Activated CD8-positive, alpha-beta memory T cell treated with anti-CD3 and anti-CD28 coated beads, Interleukin-2, amount 50 U/mL, for 24 hours (primary cell): ENCODE results near the gene CPN1.
A peak's percentile ranks its signal among the peaks of the same experiment; 100 is the strongest.
"Not testable (repeated sequence)": the region's sequence is repeated elsewhere in the genome, so short reads cannot be mapped to it uniquely, and the experiment has no call there.

Experiments used
- DNase-seq: peaks from one replicate; pipeline ENCODE4 v3.0.0-alpha.2; 2020; ENCODE audit errors: extremely low read depth

CPN1 gene

GRCh38 chr10:100022403-100022802 lies 59.3 kb downstream of the CPN1 start:
- DNase-seq, result no peak

DNA sequence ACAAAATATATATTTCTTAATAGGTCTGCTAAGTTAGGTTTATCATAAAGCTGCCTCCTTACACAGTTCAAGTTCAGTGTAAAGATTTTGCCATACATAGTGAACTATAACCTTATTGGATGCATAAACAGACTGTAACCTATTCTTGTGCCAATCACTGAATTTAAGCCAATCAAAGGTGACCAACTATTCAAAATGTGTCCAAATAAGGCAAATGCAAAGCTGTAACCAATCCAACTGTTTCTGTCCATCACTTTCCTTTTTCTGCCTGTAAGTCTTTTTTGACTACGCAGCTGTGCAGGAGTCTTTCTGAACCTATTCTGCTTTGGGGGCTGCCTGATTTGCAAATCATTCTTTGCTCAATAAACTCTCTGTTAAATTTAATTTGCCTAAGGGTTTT lies 60.3 kb downstream of the CPN1 start:
- DNase-seq, result no peak

- DNase-seq, result no peak
Observed at GRCh38 chr10:100020886-100021253, 60.8 kb downstream of the CPN1 start.

GRCh38 chr10:100020142-100020885 lies 61.4 kb downstream of the CPN1 start:
- no peak for DNase-seq

- no peak for DNase-seq
Observed at GRCh38 chr10:100019787-100020141, 61.9 kb downstream of the CPN1 start.

- DNase-seq, result no peak
Observed at GRCh38 chr10:100014071-100014762, 67.5 kb downstream of the CPN1 start.

DNA sequence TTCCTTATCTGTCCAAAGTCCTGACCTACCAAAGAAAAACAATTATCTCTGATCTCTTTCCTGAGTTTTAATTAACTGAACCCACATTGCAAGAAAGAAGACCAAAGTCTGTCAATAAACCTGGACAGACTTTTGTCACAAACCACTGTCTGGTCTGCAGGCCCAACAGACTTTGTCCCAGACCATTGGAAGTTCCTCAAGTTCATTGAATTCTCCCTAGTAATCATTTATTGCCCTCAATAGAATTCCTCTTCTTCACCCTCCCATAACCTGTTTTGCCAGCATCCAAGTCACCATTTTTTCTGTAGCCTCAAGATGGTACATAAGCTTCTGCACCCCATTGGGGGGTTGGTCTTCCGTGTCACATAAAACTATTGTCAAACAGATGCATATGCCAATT lies 68.0 kb downstream of the CPN1 start:
- no peak for DNase-seq

DNA sequence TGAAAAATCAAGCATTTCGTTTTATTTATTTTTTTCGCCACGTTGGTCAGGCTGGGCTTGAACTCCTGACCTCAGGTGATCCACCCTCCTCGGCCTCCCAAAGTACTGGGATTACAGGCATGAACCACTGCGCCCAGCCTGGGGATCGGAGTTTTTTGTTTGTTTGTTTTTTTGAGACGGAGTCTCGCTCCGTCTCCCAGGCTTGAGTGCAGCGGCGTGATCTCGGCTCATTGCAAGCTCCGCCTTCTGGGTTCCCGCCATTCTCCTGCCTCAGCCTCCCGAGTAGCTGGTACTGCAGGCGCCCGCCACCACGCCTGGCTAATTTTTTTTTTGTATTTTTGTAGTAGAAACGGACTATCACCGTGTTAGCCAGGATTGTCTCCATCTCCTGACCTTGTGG lies 69.8 kb downstream of the CPN1 start:
- not testable (repeated sequence) for DNase-seq

DNA sequence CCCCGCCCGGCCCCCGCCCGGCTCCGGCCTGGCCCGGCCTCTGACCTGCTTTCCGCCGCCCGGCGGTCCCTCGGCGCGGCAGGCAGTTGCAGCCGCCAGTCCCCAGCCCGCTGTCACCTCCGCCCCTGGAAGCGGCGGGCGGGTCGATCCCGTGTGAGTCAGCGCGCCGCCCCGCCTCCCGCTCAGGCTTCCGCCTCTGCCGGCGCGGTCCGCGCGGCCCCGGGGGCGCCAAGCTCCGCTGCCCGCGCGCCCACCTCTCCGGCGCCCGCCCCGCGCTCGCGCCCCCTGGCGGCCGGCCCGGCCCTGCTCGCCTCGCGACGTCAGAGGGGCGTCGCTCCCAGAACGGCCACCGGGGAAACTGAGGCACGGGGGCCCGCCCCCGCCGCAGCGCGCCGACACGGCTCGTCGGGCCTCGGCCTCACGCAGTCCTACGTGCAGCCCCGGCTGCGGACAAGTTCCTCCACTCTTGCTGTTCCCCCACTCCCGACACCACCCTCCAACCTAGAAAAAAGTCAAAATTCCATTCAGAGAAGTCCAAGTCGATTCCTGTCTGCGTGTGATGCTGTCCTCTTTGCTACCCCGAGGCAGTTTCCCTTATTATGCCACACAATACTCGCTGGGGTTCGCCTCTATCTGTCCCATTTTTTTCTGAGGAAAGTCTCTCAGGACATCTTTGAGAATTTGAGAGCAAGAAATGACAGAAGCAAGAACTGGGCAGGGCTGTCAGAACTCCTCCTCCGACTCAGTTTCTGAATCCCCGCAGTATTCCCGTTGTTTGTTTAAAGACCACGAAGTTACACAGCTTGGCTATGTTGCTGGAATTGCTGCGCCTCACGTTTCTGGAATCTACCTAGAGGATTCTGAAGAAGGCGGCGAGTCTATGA lies 71.6 kb downstream of the CPN1 start, which contains the start of gene DNMBP:
Gene DNMBP (minus strand): TSS at position 155 of the 884 bp plus-strand sequence. CDS start 37,823 bp downstream, outside the sequence.
- DNase-seq, result peak; percentile 32

DNA sequence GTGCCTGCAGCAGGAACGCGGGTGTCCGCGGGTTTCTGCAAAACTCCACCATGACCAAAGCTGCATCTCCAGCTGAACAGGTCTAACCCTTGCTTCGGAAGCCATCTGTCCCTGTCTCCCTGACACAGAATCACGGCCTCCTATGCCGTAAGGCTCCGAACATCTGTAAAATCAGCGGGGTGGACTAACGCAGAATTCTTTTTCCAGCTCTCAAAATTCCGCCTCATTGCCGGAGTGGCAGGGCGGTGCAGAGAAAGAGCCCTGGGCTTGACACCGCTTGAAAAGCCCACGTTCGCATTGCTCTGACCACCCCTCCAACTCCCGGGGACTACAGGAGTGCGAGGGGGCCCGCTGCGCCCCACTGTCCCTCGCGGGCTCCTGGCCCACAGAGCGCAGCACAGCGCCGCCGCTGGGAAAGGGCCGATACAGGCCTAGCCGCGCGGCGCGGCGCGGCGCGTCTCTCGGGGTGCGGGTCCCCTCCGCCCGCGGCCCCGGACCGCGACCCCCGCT lies 72.3 kb downstream of the CPN1 start:
- DNase-seq, result no peak

DNA sequence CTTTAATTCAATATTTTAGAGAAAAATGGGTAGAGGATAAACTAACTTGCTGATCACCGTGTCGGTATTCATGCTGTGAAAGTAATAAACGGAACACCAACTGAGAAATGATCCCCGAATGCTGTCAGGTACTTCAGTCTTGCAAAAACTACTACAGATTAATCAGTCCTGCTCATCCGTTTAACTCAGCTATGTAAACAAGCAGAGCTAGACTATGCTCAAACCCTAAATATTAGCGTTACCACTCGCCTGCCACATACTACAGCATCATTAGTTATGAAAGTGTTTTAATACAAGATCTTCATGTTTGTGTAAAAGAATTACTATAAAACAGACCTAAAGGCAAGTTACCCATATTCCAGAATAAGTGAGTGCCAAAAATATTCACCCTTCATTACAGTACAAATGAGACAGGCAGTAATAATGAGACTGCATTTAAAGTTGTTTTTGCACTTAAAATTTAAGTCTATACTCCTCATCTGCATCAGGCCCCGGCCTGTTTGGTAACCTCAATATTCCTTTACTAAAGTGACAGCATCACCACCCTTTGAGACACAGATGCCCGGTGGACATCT lies 72.9 kb downstream of the CPN1 start:
- no peak for DNase-seq

- no peak for DNase-seq
Observed at GRCh38 chr10:100008142-100008522, 73.5 kb downstream of the CPN1 start.

DNA sequence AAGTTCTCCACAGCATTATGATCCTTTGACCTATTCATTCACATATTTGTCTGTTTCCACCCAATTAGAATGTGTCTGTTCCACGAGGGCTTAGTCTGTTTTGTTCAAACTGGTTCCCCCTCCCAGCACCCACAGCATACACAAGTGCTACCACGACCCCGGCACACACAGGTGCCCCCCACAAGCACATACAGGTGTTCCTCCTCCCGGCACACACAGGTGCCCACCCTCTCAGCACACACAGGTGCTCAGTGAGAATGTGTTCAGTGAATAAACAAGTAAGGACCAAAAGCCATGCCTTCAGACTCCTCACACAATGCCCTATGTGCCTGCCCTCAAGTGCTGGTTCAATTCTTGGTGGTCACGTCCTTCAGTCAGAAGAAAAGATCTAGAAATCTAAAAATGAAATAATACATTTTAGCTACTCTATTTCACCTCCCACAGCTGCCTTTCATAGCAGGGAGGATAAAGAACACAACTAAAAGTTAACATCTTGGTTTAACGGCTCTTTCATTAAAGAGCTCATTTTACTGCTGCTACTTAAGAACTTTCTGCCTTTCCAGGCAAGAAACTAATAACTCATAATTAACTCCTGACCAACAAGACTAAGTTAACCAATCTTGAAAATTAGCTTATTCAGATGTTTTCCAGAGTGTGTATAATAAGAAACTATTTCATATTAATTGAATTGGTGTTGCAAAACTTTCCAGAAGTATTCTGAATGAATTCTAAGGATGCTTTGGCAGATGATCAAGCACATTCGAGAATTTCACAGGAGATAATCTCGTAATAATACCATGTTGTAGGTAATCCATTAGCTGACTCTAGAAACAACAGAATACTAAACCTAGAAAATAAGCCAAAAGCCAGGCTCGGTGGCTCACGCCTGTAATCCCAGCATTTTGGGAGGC lies 74.2 kb downstream of the CPN1 start:
- DNase-seq, result no peak

DNA sequence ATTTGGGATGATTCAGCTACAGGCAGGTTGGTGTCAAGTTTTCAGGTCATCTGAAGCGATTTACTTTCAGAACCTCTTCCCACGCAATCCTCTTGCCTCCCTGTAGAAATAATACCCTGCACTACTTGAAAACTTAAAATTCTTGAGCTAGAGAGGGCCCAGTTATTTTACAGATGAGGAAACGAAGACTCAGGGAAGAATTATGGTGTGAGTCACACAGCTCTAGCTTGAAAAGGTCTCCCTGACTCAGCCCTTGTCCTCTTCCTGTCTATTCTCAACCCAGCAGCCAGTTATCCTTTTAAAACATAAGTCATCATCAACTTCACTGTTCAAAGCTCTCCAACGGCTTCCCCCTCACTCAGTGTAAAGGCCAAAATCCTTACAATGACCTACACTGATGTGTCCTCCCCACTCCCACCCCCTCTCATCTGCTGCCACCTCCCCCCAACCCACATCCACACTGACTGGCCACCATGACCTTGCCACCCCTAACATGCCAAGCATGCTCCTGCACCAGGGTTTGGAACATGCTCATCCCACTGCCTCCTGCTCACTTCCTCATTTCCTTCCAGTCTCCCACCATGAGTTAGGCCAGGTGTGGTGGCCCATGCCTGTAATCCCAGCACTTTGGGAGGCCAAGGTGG lies 75.3 kb downstream of the CPN1 start:
- no peak for DNase-seq

GRCh38 chr10:100004805-100005510 lies 76.7 kb downstream of the CPN1 start:
- DNase-seq, result no peak

DNA sequence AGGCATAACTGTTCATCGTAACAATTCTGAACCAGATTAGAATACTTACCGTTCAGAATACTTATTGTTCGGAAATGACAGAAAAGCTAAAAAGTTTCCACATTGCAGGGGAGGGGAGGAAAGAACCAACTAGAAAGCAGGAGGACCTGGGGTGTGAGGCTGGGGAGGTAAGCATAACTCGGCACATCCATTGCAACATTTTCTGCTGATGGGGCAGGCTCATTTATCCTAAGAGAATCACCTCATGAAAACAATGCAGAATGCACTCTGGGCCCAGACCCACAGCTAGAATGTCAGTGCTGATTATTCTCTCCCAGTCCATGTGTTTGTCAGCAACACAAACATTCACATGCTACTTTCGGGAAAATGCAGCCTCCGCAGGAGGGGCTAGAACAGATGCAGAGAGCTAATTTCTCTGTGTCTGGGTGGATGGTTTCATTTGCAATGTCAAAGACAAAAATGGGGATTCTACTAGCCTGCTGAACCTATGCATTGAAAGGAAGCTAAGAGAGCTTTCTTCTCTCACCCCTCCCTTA lies 81.5 kb downstream of the CPN1 start:
- DNase-seq, result no peak

DNA sequence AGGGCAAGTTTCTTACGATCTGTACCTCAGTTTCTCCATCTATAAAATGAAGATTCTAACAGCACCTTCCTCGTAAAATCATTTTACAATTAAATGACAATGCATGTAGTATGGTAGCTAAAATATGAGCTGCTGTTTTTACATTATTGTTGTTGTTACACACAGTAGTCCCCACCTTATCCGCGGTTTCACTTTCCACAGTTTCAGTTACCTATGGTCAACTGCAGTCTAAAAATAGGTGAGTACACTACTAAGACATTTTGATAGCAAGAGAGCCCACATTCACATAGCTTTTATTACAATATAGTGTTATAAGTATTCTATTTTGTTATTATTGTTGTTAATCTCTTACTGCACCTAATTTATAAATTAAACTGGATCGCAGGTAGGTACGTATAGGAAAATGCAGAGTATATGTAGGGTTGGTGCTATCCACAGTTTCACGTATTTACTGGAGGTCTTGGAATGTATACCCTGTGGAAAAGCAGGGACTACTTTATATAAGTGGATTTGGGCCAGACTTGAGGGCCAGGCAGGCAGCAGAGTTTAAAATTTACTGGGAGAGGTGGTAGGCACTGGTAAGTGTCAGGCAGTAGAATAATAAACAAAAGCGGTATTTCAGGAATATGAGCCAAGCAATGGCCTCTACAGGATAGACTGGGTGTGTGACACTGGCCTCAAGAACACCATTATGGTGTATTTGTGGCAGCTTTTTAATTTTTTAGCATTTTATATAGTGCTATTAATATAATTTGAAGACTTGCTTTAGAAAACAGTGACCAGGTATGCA lies 82.2 kb downstream of the CPN1 start:
- no peak for DNase-seq

DNA sequence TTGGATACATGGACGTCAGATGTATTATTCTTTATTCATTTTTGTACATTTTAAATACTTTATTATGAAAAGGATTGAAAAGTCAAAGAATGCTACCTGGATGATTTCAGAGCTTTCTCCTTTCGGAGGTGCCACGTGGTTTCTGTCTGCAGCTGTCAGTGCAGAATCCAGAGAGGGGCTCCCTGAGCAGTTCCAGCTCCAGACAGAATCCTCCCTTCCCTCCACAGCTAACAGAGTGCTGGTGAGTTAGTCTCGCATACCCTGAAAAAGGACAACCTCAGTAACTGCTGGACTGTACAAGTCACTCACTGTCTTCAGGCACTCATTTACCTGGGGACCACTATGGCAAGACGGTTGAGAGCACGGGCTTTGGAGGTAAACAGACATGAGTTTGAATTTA lies 82.8 kb downstream of the CPN1 start:
- no peak for DNase-seq
